Activated CD8-positive, alpha-beta T cell treated with anti-CD3 and anti-CD28 coated beads for 36 hours (primary cell): ENCODE results near the gene IGLON5. TPM values are rescaled to one million over a fixed set of nuclear protein-coding genes. Genes with fewer than 3 reads are reported as not detected.

ENCODE experiments used
- ATAC-seq: fragments of 200-7000 bp; cut with Tn5 transposase; one replicate; pipeline ENCODE4 v1.10.0; 2021; ENCODE audit warnings: mild to moderate bottlenecking, moderate library complexity
- CTCF ChIA-PET: fragments of 350-600 bp; sonication (Branson Sonifier 250); formaldehyde crosslinking; loops from one replicate; lab custom pipeline; 2021; ENCODE audit warnings: antibody characterized with exemption; lab: Charles Lee
- POLR2A ChIA-PET: fragments of 350-600 bp; sonication (Branson Sonifier 250); formaldehyde crosslinking; loops from one replicate; lab custom pipeline; 2021; ENCODE audit warnings: antibody characterized with exemption; lab: Charles Lee
- DNase-seq: peaks from one replicate; pipeline ENCODE4 v3.0.0-alpha.2; 2020
- H3K27ac Mint-ChIP-seq: one replicate; pipeline ENCODE4 v1.8.0; 2021; ENCODE audit warnings: mild to moderate bottlenecking, mixed read lengths
- H3K27me3 Mint-ChIP-seq: one replicate; pipeline ENCODE4 v1.8.0; 2021; ENCODE audit warnings: mixed read lengths
- H3K36me3 Mint-ChIP-seq: one replicate; pipeline ENCODE4 v1.8.0; 2021; ENCODE audit warnings: low read depth, mixed read lengths
- H3K4me1 Mint-ChIP-seq: one replicate; pipeline ENCODE4 v1.8.0; 2021; ENCODE audit warnings: low read depth, mixed read lengths
- H3K4me3 Mint-ChIP-seq: one replicate; pipeline ENCODE4 v1.8.0; 2021; ENCODE audit warnings: mild to moderate bottlenecking, moderate library complexity, mixed read lengths
- H3K9me3 Mint-ChIP-seq: one replicate; pipeline ENCODE4 v1.8.0; 2021; ENCODE audit warnings: mixed read lengths
- CTCF ChIP-seq: fragments of 200-600 bp; IDR thresholded peaks from one replicate; pipeline ENCODE4 v1.8.0; 2022; ENCODE audit warnings: antibody characterized with exemption, mild to moderate bottlenecking
- intact Hi-C: fragments of 100-400 bp; cut with micrococcal nuclease; formaldehyde crosslinking; loops from one replicate; pipeline ENCODE4 v1.10.0; 2022
- total RNA-seq, 2 experiments: library from RNA; stranded (reverse); gene quantifications; one replicate each; pipeline ENCODE4 v1.2.3, GENCODE V29; 2021

The IGLON5 gene
- total RNA-seq, 2 experiments from 2014 or later: 0.16 to 0.23 TPM

DNA sequence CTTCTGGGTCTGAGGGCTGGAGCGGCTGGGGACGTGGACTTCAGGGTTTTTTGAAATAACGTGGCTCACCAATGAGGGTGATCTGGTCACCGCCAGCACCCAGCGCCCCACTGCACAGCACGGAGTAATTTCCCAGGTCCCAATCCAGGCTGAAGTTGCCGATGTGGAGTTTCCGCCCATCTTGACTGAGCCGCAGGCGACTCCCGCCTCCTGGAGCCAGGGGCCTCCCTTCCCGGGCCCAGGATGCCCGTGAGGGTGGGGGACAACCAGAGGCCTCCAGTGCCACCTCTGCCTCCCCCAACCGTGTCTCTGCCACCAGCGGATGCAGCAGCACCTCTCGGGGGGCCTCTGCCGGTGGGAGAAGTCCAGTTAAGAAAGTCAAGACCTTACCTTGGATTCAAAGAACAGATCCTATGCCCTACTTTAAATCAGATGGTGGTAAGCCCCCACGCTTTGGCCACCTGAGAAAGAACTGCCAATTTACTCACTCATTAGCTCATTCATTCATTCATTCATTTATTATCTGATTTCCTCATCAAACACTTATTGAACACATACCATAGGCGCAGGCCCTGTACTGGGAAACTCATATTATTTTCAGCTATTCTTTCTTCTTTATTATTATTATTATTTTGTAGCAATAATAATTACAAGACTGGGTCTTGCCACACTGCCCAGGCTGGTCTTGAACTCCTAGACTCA is 26.6 kb downstream of the IGLON5 start:
- H3K27ac Mint-ChIP-seq: peak overlapping the region; percentile 60
- ATAC-seq (no peak), DNase-seq (no peak)
- H3K4me1 Mint-ChIP-seq: peaks cover 13% of the 10 kb centered on the region
- CTCF ChIA-PET: interaction anchor here (0.7 to 3.2 kb wide), 15 partner anchors 13 to 324 kb away, joined by 3 to 23 read pairs (median 4); partner anchors contain the start of genes C19orf84 and ETFB
- H3K36me3 Mint-ChIP-seq: no peaks in the 10 kb centered on the region
- H3K27me3 Mint-ChIP-seq: peaks cover 1% of the 10 kb centered on the region
- intact Hi-C loops: loop anchor here (10.0 kb wide), 1 partner anchor 87 kb away; no protein-coding TSS in a partner anchor
- H3K9me3 Mint-ChIP-seq: no peaks in the 10 kb centered on the region
- no peak for TF ChIP-seq CTCF
- H3K4me3 Mint-ChIP-seq: peak overlapping the region; percentile 77
- POLR2A ChIA-PET: interaction anchor here (0.8 to 0.9 kb wide), 2 partner anchors 17 to 103 kb away, joined by 3 read pairs; no protein-coding TSS in a partner anchor

- DNase-seq: peak; percentile 95
- peaks cover 13% of the 10 kb centered on the region for H3K4me1 Mint-ChIP-seq
- H3K27ac Mint-ChIP-seq: peak overlapping the region; percentile 82
- TF ChIP-seq CTCF: peak; percentile 93
- peak; percentile 74 for ATAC-seq
- no peaks in the 10 kb centered on the region for H3K9me3 Mint-ChIP-seq
- no peaks in the 10 kb centered on the region for H3K36me3 Mint-ChIP-seq
- intact Hi-C loops: loop anchor here (10.0 kb wide), 1 partner anchor 86 kb away; no protein-coding TSS in a partner anchor
- H3K4me3 Mint-ChIP-seq: peak overlapping the region; percentile 77
- ChIA-PET POLR2A (interaction anchor here (0.8 to 0.9 kb wide), 2 partner anchors 16 to 102 kb away, joined by 3 read pairs; no protein-coding TSS in a partner anchor), CTCF (interaction anchor here (0.6 to 3.2 kb wide), 23 partner anchors 11 to 323 kb away, joined by 3 to 23 read pairs (median 4); partner anchors contain the start of genes C19orf84 and ETFB)
- peaks cover 1% of the 10 kb centered on the region for H3K27me3 Mint-ChIP-seq
These were observed 27.3 kb downstream of the IGLON5 start for GRCh38 chr19:51338563-51339312.

DNA sequence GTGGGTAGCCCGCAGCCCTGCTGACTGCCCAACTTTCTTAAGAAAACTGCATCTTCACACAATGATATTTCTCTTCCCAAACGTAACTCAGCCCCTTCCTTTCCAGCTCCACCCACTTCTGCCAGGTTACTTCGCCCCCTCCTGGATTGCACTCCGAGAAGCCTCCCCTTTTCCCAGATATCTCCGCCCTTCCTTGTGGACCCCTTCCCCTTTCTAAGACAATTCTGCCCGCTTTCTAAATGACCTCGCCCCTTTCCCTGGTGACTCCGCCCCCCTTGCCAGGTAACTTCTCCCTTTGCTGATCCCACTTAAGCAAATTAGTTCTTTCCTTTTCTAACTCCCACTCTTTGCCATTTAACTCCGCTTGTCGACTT is 27.9 kb downstream of the IGLON5 start:
- Mint-ChIP-seq H3K4me3 (peak overlapping the region; percentile 77), H3K36me3 (no peaks in the 10 kb centered on the region), H3K4me1 (peaks cover 13% of the 10 kb centered on the region), H3K27me3 (peaks cover 1% of the 10 kb centered on the region), H3K9me3 (no peaks in the 10 kb centered on the region), H3K27ac (peak overlapping the region; percentile 82)
- no peak for TF ChIP-seq CTCF
- ChIA-PET POLR2A (no interaction called here), CTCF (interaction anchor here (0.6 to 3.2 kb wide), 17 partner anchors 11 to 321 kb away, joined by 3 to 23 read pairs (median 5); partner anchors contain the start of genes ETFB and SIGLEC10)
- no peak for DNase-seq
- ATAC-seq: peak; percentile 5
- intact Hi-C loops: loop anchor here (10.0 kb wide), 1 partner anchor 86 kb away; no protein-coding TSS in a partner anchor

GRCh38 chr19:51339687-51340656 is 28.5 kb downstream of the IGLON5 start:
- Mint-ChIP-seq H3K27ac (peak overlapping the region; percentile 82), H3K9me3 (no peaks in the 10 kb centered on the region), H3K4me1 (peaks cover 13% of the 10 kb centered on the region), H3K4me3 (peak overlapping the region; percentile 77), H3K27me3 (peaks cover 1% of the 10 kb centered on the region), H3K36me3 (peaks cover 3% of the 10 kb centered on the region)
- ATAC-seq: peak; percentile 89
- DNase-seq: peak; percentile 99
- intact Hi-C loops: loop anchor here (10.0 kb wide), 1 partner anchor 85 kb away; no protein-coding TSS in a partner anchor
- CTCF ChIA-PET: interaction anchor here (0.6 to 3.2 kb wide), 20 partner anchors 10 to 320 kb away, joined by 3 to 23 read pairs (median 4); partner anchors contain the start of genes ETFB and SIGLEC10
- POLR2A ChIA-PET: interaction anchor here (0.8 to 1.2 kb wide), 2 partner anchors 9 to 26 kb away, joined by 3 to 4 read pairs; partner anchors contain the start of gene ETFB
- TF ChIP-seq CTCF: peak; percentile 44
